ENCODE results near the gene JAK1.

Gene JAK1

GRCh38 chr1:64946916-64947315, 19.4 kb downstream of the JAK1 start:
- Histone ChIP-seq H4K5ac (ENCODE audit: low read length) (no peak overlapping the region), H3K27ac (ENCODE audit: low read depth, low read length) (no peak overlapping the region)
- WGBS (ENCODE audit: extremely low coverage, insufficient coverage, low lambda C conversion rate) = no CpG with 5 or more reads among the region's 1 CpG

DNA sequence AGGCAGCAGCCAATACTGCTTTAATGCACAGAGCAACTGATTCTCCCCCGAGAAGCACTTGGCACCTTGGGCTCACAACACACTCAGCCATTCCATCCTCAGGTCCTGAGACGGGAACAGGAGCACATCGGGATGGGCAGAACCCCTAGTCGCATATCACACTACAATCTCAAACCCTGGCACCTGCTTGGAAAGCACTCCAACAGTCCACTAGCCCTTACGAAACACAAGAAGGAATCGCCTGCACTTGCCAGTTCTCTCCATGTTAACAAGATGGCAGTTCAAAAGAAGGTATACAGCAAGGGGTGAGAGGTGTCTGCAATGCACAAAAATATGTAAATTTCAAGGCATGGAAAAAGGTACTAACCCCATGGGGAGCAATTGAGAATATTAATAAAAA, 21.4 kb downstream of the JAK1 start:
- no peak overlapping the region for H2AK5ac ChIP-seq (ENCODE audit: low read length)
- H2BK15ac ChIP-seq (replicated peaks; ENCODE audit: low read depth) = no peak overlapping the region
- H3K9ac ChIP-seq (ENCODE audit: low read length) = no peak overlapping the region
- H4K8ac ChIP-seq (ENCODE audit: low read depth, low read length) = no peak overlapping the region
- no peak overlapping the region for H4K5ac ChIP-seq (ENCODE audit: low read length)
- H3K36me3 ChIP-seq (ENCODE audit: control insufficient read depth, insufficient read depth, low read length) = no peaks in the 10 kb centered on the region
- no peak overlapping the region for H3K56ac ChIP-seq (ENCODE audit: low read length)
- H3K79me1 ChIP-seq (ENCODE audit: low read length) = peaks cover 3% of the 10 kb centered on the region
- no peak for DNase-seq
- H3K23ac ChIP-seq (ENCODE audit: low read length) = no peak overlapping the region
- H3K27me3 ChIP-seq (ENCODE audit: insufficient read depth, low read length, poor library complexity) = no peaks in the 10 kb centered on the region
- H3K4ac ChIP-seq (ENCODE audit: low read depth, low read length) = no peak overlapping the region
- WGBS (ENCODE audit: extremely low coverage, insufficient coverage, low lambda C conversion rate) = no CpG with 5 or more reads among the region's 6 CpGs
- H2BK5ac ChIP-seq (ENCODE audit: low read length) = no peak overlapping the region
- no peak overlapping the region for H3K27ac ChIP-seq (ENCODE audit: low read depth, low read length)
- H3K18ac ChIP-seq (ENCODE audit: low read length) = no peak overlapping the region
- no peak overlapping the region for H2BK120ac ChIP-seq (ENCODE audit: low read depth, low read length)
- no peak overlapping the region for H3K4me3 ChIP-seq (ENCODE audit: low read length)
- H3K79me2 ChIP-seq (ENCODE audit: control insufficient read depth, insufficient read depth, low read length) = no peaks in the 10 kb centered on the region
- no peak overlapping the region for H3K4me2 ChIP-seq (ENCODE audit: low read length)
- H3K4me1 ChIP-seq (ENCODE audit: control insufficient read depth, low read depth, low read length) = no peaks in the 10 kb centered on the region

More at GRCh38 chr1:64946916-64947315, 19.4 kb downstream of the JAK1 start:
- no peak for DNase-seq
- Histone ChIP-seq H3K79me2 (ENCODE audit: control insufficient read depth, insufficient read depth, low read length) (no peaks in the 10 kb centered on the region), H2BK5ac (ENCODE audit: low read length) (no peak overlapping the region), H3K18ac (ENCODE audit: low read length) (no peak overlapping the region), H3K9ac (ENCODE audit: low read length) (no peak overlapping the region), H4K8ac (ENCODE audit: low read depth, low read length) (no peak overlapping the region), H3K56ac (ENCODE audit: low read length) (no peak overlapping the region), H3K79me1 (ENCODE audit: low read length) (peaks cover 4% of the 10 kb centered on the region), H3K36me3 (ENCODE audit: control insufficient read depth, insufficient read depth, low read length) (no peaks in the 10 kb centered on the region), H3K23ac (ENCODE audit: low read length) (no peak overlapping the region), H3K27me3 (ENCODE audit: insufficient read depth, low read length, poor library complexity) (no peaks in the 10 kb centered on the region), H2AK5ac (ENCODE audit: low read length) (no peak overlapping the region), H3K4me2 (ENCODE audit: low read length) (no peak overlapping the region), H3K4me3 (ENCODE audit: low read length) (no peak overlapping the region), H3K4me1 (ENCODE audit: control insufficient read depth, low read depth, low read length) (no peaks in the 10 kb centered on the region), H2BK15ac (replicated peaks; ENCODE audit: low read depth) (no peak overlapping the region), H3K4ac (ENCODE audit: low read depth, low read length) (no peak overlapping the region), H2BK120ac (ENCODE audit: low read depth, low read length) (no peak overlapping the region)

DNA sequence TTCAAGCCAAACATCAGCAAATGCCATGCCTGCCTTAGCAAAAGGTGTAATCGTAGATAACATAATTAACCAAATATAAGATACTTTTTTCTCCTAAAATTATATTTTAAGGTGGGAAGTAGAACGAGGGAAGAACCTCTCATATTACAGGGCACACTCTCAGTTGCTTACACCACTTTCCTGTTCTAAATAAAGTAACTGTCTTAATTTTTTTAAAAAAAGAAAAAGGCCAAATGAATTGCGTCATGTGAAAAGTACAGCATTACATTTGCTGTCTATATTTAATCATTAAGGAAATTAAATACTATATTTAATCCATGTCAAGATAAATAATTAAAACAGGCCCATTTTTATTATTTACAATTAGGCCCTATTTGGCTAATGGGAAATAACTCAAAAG, 23.7 kb downstream of the JAK1 start:
- Histone ChIP-seq H2AK5ac (ENCODE audit: low read length) (no peak overlapping the region), H3K18ac (ENCODE audit: low read length) (no peak overlapping the region), H3K4me3 (ENCODE audit: low read length) (no peak overlapping the region), H3K4ac (ENCODE audit: low read depth, low read length) (no peak overlapping the region), H3K27me3 (ENCODE audit: insufficient read depth, low read length, poor library complexity) (no peaks in the 10 kb centered on the region), H3K56ac (ENCODE audit: low read length) (no peak overlapping the region), H3K79me2 (ENCODE audit: control insufficient read depth, insufficient read depth, low read length) (no peaks in the 10 kb centered on the region), H3K36me3 (ENCODE audit: control insufficient read depth, insufficient read depth, low read length) (no peaks in the 10 kb centered on the region), H2BK120ac (ENCODE audit: low read depth, low read length) (no peak overlapping the region), H4K5ac (ENCODE audit: low read length) (no peak overlapping the region), H3K79me1 (ENCODE audit: low read length) (peaks cover 3% of the 10 kb centered on the region), H3K4me2 (ENCODE audit: low read length) (no peak overlapping the region), H3K27ac (ENCODE audit: low read depth, low read length) (no peak overlapping the region), H2BK5ac (ENCODE audit: low read length) (no peak overlapping the region), H3K23ac (ENCODE audit: low read length) (no peak overlapping the region), H4K8ac (ENCODE audit: low read depth, low read length) (no peak overlapping the region), H2BK15ac (replicated peaks; ENCODE audit: low read depth) (no peak overlapping the region), H3K9ac (ENCODE audit: low read length) (no peak overlapping the region), H3K4me1 (ENCODE audit: control insufficient read depth, low read depth, low read length) (no peaks in the 10 kb centered on the region)
- no peak for DNase-seq
- no CpG with 5 or more reads among the region's 3 CpGs for WGBS (ENCODE audit: extremely low coverage, insufficient coverage, low lambda C conversion rate)

- Histone ChIP-seq H3K79me2 (ENCODE audit: control insufficient read depth, insufficient read depth, low read length) (no peaks in the 10 kb centered on the region), H4K8ac (ENCODE audit: low read depth, low read length) (no peak overlapping the region), H3K4me3 (ENCODE audit: low read length) (no peak overlapping the region), H3K4me1 (ENCODE audit: control insufficient read depth, low read depth, low read length) (no peaks in the 10 kb centered on the region), H3K27ac (ENCODE audit: low read depth, low read length) (no peak overlapping the region), H3K27me3 (ENCODE audit: insufficient read depth, low read length, poor library complexity) (no peaks in the 10 kb centered on the region), H2BK5ac (ENCODE audit: low read length) (no peak overlapping the region), H3K4ac (ENCODE audit: low read depth, low read length) (no peak overlapping the region), H2BK15ac (replicated peaks; ENCODE audit: low read depth) (no peak overlapping the region), H3K56ac (ENCODE audit: low read length) (no peak overlapping the region), H3K23ac (ENCODE audit: low read length) (no peak overlapping the region), H3K36me3 (ENCODE audit: control insufficient read depth, insufficient read depth, low read length) (no peaks in the 10 kb centered on the region), H4K5ac (ENCODE audit: low read length) (no peak overlapping the region), H3K4me2 (ENCODE audit: low read length) (no peak overlapping the region), H3K9ac (ENCODE audit: low read length) (no peak overlapping the region), H2AK5ac (ENCODE audit: low read length) (no peak overlapping the region), H3K18ac (ENCODE audit: low read length) (no peak overlapping the region), H3K79me1 (ENCODE audit: low read length) (peaks cover 3% of the 10 kb centered on the region), H2BK120ac (ENCODE audit: low read depth, low read length) (no peak overlapping the region)
- DNase-seq = no peak
- no CpG with 5 or more reads among the region's 4 CpGs for WGBS (ENCODE audit: extremely low coverage, insufficient coverage, low lambda C conversion rate)
Measured at GRCh38 chr1:64942118-64942517, 24.2 kb downstream of the JAK1 start.

- Histone ChIP-seq H3K4ac (ENCODE audit: low read depth, low read length) (no peak overlapping the region), H2AK5ac (ENCODE audit: low read length) (no peak overlapping the region), H3K9ac (ENCODE audit: low read length) (no peak overlapping the region), H4K8ac (ENCODE audit: low read depth, low read length) (no peak overlapping the region), H3K27ac (ENCODE audit: low read depth, low read length) (no peak overlapping the region), H3K79me2 (ENCODE audit: control insufficient read depth, insufficient read depth, low read length) (no peaks in the 10 kb centered on the region), H3K18ac (ENCODE audit: low read length) (no peak overlapping the region), H4K5ac (ENCODE audit: low read length) (no peak overlapping the region), H2BK5ac (ENCODE audit: low read length) (no peak overlapping the region), H3K4me1 (ENCODE audit: control insufficient read depth, low read depth, low read length) (no peaks in the 10 kb centered on the region), H3K27me3 (ENCODE audit: insufficient read depth, low read length, poor library complexity) (no peaks in the 10 kb centered on the region), H3K79me1 (ENCODE audit: low read length) (peaks cover 4% of the 10 kb centered on the region), H2BK15ac (replicated peaks; ENCODE audit: low read depth) (no peak overlapping the region), H3K36me3 (ENCODE audit: control insufficient read depth, insufficient read depth, low read length) (no peaks in the 10 kb centered on the region), H3K56ac (ENCODE audit: low read length) (no peak overlapping the region), H3K23ac (ENCODE audit: low read length) (no peak overlapping the region), H2BK120ac (ENCODE audit: low read depth, low read length) (no peak overlapping the region), H3K4me2 (ENCODE audit: low read length) (no peak overlapping the region), H3K4me3 (ENCODE audit: low read length) (no peak overlapping the region)
- WGBS (ENCODE audit: extremely low coverage, insufficient coverage, low lambda C conversion rate) = no CpG with 5 or more reads among the region's 5 CpGs
- DNase-seq = no peak
Measured at GRCh38 chr1:64941461-64942117, 24.8 kb downstream of the JAK1 start.

- Histone ChIP-seq H3K56ac (ENCODE audit: low read length) (no peak overlapping the region), H4K8ac (ENCODE audit: low read depth, low read length) (no peak overlapping the region)
- no CpG with 5 or more reads among the region's 3 CpGs for WGBS (ENCODE audit: extremely low coverage, insufficient coverage, low lambda C conversion rate)
Measured at GRCh38 chr1:64940025-64940424, 26.3 kb downstream of the JAK1 start.

More at GRCh38 chr1:64940025-64940424, 26.3 kb downstream of the JAK1 start:
- Histone ChIP-seq H3K4ac (ENCODE audit: low read depth, low read length) (no peak overlapping the region), H3K36me3 (ENCODE audit: control insufficient read depth, insufficient read depth, low read length) (no peaks in the 10 kb centered on the region), H3K9ac (ENCODE audit: low read length) (no peak overlapping the region), H2BK5ac (ENCODE audit: low read length) (no peak overlapping the region), H3K4me1 (ENCODE audit: control insufficient read depth, low read depth, low read length) (no peaks in the 10 kb centered on the region), H3K79me1 (ENCODE audit: low read length) (peaks cover 7% of the 10 kb centered on the region), H3K23ac (ENCODE audit: low read length) (no peak overlapping the region), H2BK15ac (replicated peaks; ENCODE audit: low read depth) (no peak overlapping the region), H3K4me3 (ENCODE audit: low read length) (no peak overlapping the region), H3K4me2 (ENCODE audit: low read length) (no peak overlapping the region), H3K18ac (ENCODE audit: low read length) (no peak overlapping the region), H3K79me2 (ENCODE audit: control insufficient read depth, insufficient read depth, low read length) (no peaks in the 10 kb centered on the region), H4K5ac (ENCODE audit: low read length) (no peak overlapping the region), H3K27me3 (ENCODE audit: insufficient read depth, low read length, poor library complexity) (no peaks in the 10 kb centered on the region), H2BK120ac (ENCODE audit: low read depth, low read length) (no peak overlapping the region), H2AK5ac (ENCODE audit: low read length) (no peak overlapping the region), H3K27ac (ENCODE audit: low read depth, low read length) (no peak overlapping the region)
- no peak for DNase-seq
